Upper lobe of left lung (tissue), 6 donors: ENCODE measurements around the gene GNA12. TPM values are rescaled to one million over a fixed set of nuclear protein-coding genes. Genes with fewer than 3 reads are reported as not detected.
A peak's percentile ranks its signal among the peaks of the same experiment; 100 is the strongest.

Experiments used
- ATAC-seq, 2 donors: fragments of 200-7000 bp; cut with Tn5 transposase; one replicate each; pipeline ENCODE4 v1.9.1; 2022; ENCODE audit warnings: mild to moderate bottlenecking in 2 of 2, moderate library complexity in 2 of 2; ENCODE audit not compliant: low FRiP score in 2 of 2
- DNase-seq, 2 donors: peaks; one replicate each; pipeline ENCODE4 v3.0.0-alpha.2; 2019 to 2020
- H3K27ac ChIP-seq, 4 donors: fragments of 200-600 bp; sonication (generic); one replicate each; pipeline ENCODE4 v1.5.1; 2016 to 2019
- H3K27me3 ChIP-seq, 4 donors: fragments of 200-600 bp; sonication (generic); one replicate each; pipeline ENCODE4 v1.5.1; 2017 to 2019
- H3K36me3 ChIP-seq, 4 donors: fragments of 200-600 bp; sonication (generic); one replicate each; pipeline ENCODE4 v1.5.1; 2016 to 2019
- H3K4me1 ChIP-seq, 4 donors: fragments of 200-600 bp; sonication (generic); one replicate each; pipeline ENCODE4 v1.5.1; 2018 to 2019
- H3K4me3 ChIP-seq, 4 donors: fragments of 200-600 bp; sonication (generic); one replicate each; pipeline ENCODE4 v1.5.1; 2017 to 2019; ENCODE audit warnings: mild to moderate bottlenecking in 2 of 4, moderate library complexity in 1 of 4
- H3K9me3 ChIP-seq, 4 donors: fragments of 200-600 bp; sonication (generic); one replicate each; pipeline ENCODE4 v1.5.1; 2018 to 2019
- CTCF ChIP-seq, 6 experiments: fragments of 450-650 bp in 4 of 6; fragments of 200-600 bp in 2 of 6; sonication (generic) in 2 of 6; IDR thresholded peaks; one replicate each; pipeline ENCODE4 v1.5.1; 2016 to 2019; ENCODE audit warnings: antibody characterized with exemption in 6 of 6
- EP300 ChIP-seq, 4 donors: sonication (generic); formaldehyde crosslinking; IDR thresholded peaks; one replicate each; pipeline ENCODE4 v1.5.1; 2017; ENCODE audit warnings: antibody characterized with exemption in 4 of 4, control low read depth in 2 of 4
- POLR2A ChIP-seq, 4 donors: fragments of 450-650 bp; IDR thresholded peaks; one replicate each; pipeline ENCODE4 v1.5.1; 2016 to 2017; ENCODE audit warnings: antibody characterized with exemption in 4 of 4, mild to moderate bottlenecking in 2 of 4
- POLR2AphosphoS5 ChIP-seq, 2 donors: sonication (generic); formaldehyde crosslinking; IDR thresholded peaks; one replicate each; pipeline ENCODE4 v1.5.1; 2017; ENCODE audit warnings: antibody characterized with exemption in 2 of 2
- WGBS, 2 donors: methylation state at CpG; one replicate each; pipeline ENCODE4 v1.1.5; 2017 to 2018; 5-methylcytosine and 5-hydroxymethylcytosine counted together
- total RNA-seq, 6 donors: library from RNA; depleted of rRNA in 4 of 6; stranded (reverse); fragments of >200 nt in 4 of 6; gene quantifications; one replicate each; pipeline versions ENCODE4 v1.1.0 to v1.2.1, GENCODE V29; 2016 to 2021
- donor health status: DM: no; HTN: no; CAD: no; lungs with moderate emphysema.
- donor health status: DM: no; HTN: yes; CAD: no; lungs with severe emphysema.

GNA12 gene
- total RNA-seq, 6 donors from 2014 or later = 24.0 to 52.3 (median 35.7) TPM

DNA sequence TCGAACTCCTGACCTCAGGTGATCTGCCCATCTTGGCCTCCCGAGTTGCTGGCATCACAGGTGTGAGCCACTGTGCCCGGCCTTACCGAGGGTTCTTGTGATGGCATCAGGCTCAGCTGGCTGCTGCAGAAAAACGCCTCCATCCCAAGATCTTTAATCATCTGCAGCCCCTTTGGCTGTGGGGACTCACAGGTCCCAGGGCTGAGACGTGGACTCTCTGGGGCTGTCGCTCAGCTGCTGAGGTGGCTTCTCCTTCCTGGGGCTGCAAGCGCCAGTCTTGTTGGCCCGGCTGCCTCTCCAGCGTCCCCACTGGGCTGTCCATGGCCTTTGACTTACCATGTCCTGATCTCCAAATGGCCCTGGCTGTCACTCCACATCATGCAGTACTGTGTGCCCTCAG is 136.1 kb downstream of the GNA12 start:
- DNase-seq (no peak), ATAC-seq (no peak)
- Histone ChIP-seq H3K27me3 (no peaks in the 10 kb centered on the region), H3K27ac (no peak overlapping the region), H3K36me3 (no peaks in the 10 kb centered on the region), H3K4me1 (peaks cover 2 to 29% (median 23%) of the 10 kb centered on the region in 4 donors), H3K4me3 (no peak overlapping the region), H3K9me3 (no peaks in the 10 kb centered on the region)
- 97 to 98% methylated on average over 9 to 10 of the region's 10 CpGs for WGBS, 2 donors
- TF ChIP-seq POLR2A (IDR thresholded peaks at IDR 0.05) = no peak
- TF ChIP-seq POLR2AphosphoS5 (IDR thresholded peaks at IDR 0.05) = no peak

DNA sequence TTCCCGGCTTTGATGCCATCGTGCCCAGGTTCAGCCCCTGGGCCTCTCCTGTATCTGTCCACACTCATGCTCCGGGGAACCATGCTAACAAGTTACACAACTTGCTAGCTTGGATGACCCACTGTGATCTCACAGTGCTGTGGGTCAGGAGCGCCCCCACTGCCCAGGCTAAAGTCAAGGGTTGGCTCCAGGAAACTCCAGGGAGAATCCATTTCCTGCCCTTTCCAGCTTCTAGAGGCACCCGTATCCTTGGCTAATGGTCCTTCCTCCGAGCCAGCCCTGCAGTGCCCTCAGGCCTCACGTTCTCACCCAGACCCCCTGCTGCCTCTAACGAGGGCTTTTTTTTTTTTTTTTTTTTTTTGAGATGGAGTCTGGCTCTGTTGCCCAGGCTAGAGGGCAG is 136.6 kb downstream of the GNA12 start:
- no peaks in the 10 kb centered on the region for H3K9me3 ChIP-seq
- no peaks in the 10 kb centered on the region for H3K36me3 ChIP-seq
- 68 to 77% methylated on average over 8 of the region's 8 CpGs for WGBS, 2 donors
- no peaks in the 10 kb centered on the region for H3K27me3 ChIP-seq
- DNase-seq (no peak), ATAC-seq (no peak)
- H3K27ac ChIP-seq = no peak overlapping the region
- TF ChIP-seq EP300 (IDR thresholded peaks at IDR 0.05) (no peak), POLR2AphosphoS5 (IDR thresholded peaks at IDR 0.05) (no peak), CTCF (IDR thresholded peaks at IDR 0.05) (no peak), POLR2A (IDR thresholded peaks at IDR 0.05) (no peak)
- peaks cover 2 to 28% (median 18%) of the 10 kb centered on the region in 4 donors for H3K4me1 ChIP-seq
- H3K4me3 ChIP-seq = no peak overlapping the region

DNA sequence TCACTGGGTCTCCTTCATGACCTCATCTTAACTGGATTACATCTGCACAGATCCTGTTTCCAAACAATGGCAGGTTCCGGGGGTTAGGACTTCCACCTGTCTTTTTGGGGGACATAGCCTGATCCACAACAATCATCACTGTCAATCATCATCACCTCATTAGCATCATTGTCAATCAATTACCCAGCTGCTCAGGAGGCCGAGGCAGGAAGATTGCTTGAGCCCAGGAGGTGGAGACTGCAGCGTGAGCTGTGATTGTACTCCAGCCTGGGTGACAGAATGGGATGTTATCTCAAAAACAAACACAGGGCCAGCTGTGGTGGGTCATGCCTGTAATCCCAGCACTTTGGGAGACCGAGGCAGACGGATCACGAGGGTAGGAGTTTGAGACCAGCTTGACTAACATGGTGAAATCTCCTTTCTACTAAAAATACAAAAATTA is 137.4 kb downstream of the GNA12 start:
- ATAC-seq = no peak
- Histone ChIP-seq H3K9me3 (no peaks in the 10 kb centered on the region), H3K4me3 (no peak overlapping the region), H3K27me3 (no peaks in the 10 kb centered on the region), H3K36me3 (no peaks in the 10 kb centered on the region), H3K27ac (no peak overlapping the region), H3K4me1 (peaks cover 2 to 23% (median 16%) of the 10 kb centered on the region in 4 donors)
- TF ChIP-seq POLR2A (IDR thresholded peaks at IDR 0.05) (no peak), CTCF (IDR thresholded peaks at IDR 0.05) (no peak), POLR2AphosphoS5 (IDR thresholded peaks at IDR 0.05) (no peak), EP300 (IDR thresholded peaks at IDR 0.05) (no peak)
- no peak for DNase-seq
- WGBS, 2 donors = 58 to 69% methylated on average over 6 of the region's 6 CpGs

DNA sequence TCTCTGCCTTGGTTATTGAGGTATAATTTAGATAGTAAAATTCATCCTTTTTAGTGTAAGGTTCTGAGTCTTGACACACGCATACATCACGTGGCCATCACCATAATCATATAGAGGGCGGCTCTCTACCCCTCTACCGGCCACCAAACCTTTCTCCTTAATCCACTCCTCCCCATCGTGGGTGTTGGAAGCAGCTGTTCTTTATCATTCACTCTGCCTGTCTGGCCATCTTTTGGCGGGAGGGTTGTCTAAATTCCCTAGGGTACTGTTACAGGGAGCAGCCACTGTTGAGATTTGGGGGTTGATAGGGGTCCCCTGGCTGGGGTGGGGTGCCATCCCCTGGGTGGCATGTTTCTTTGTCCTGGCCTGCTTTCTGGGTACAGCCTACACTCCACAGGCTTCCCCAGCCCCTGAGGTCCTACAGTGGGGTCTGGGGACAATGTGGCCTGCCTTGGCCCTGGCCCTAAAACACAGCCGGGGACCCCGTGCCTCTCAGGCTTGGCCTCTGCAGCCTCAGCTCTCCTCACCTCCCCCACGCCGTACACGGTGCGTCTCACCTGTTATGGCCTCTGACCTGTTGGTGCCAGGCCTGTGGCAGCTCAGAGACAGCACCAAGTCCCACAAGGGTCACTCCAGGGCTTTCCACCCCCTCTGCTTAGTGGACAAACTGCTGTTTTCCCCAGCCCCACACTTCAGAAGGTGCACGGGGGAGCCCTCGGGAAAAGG is 138.6 kb downstream of the GNA12 start:
- 83 to 88% methylated on average over 8 to 14 of the region's 14 CpGs for WGBS, 2 donors
- Histone ChIP-seq H3K36me3 (no peaks in the 10 kb centered on the region), H3K27me3 (no peaks in the 10 kb centered on the region), H3K4me1 (peaks cover 2 to 12% (median 9%) of the 10 kb centered on the region in 4 donors), H3K4me3 (no peak overlapping the region), H3K9me3 (no peaks in the 10 kb centered on the region), H3K27ac (no peak overlapping the region)
- DNase-seq (no peak), ATAC-seq (no peak)
- TF ChIP-seq POLR2A (IDR thresholded peaks at IDR 0.05) (no peak), POLR2AphosphoS5 (IDR thresholded peaks at IDR 0.05) (no peak), EP300 (IDR thresholded peaks at IDR 0.05) (no peak), CTCF (IDR thresholded peaks at IDR 0.05) (no peak)

- DNase-seq = peak in 1 of 2 donors; percentile 81
- H3K4me3 ChIP-seq = no peak overlapping the region
- no peaks in the 10 kb centered on the region for H3K36me3 ChIP-seq
- ATAC-seq = no peak
- TF ChIP-seq POLR2A (IDR thresholded peaks at IDR 0.05) (no peak), EP300 (IDR thresholded peaks at IDR 0.05) (no peak), CTCF (IDR thresholded peaks at IDR 0.05) (no peak), POLR2AphosphoS5 (IDR thresholded peaks at IDR 0.05) (no peak)
- H3K4me1 ChIP-seq = peaks cover 0 to 8% (median 0%) of the 10 kb centered on the region in 4 donors
- no peak overlapping the region for H3K27ac ChIP-seq
- no peaks in the 10 kb centered on the region for H3K9me3 ChIP-seq
- no peaks in the 10 kb centered on the region for H3K27me3 ChIP-seq
- 85 to 91% methylated on average over 19 to 22 of the region's 22 CpGs for WGBS, 2 donors
Observed at GRCh38 chr7:2702594-2702957, 141.5 kb downstream of the GNA12 start.
